Chondrocyte (in vitro differentiated cells): ENCODE data around the gene MTUS2. TPM values are rescaled to one million over a fixed set of nuclear protein-coding genes. Genes with fewer than 3 reads are reported as not detected.

ENCODE experiments used
- DNase-seq: peaks from one replicate; pipeline ENCODE4 v3.0.0; 2021; ENCODE audit warnings: mixed read lengths, low spot score
- H3K27ac Mint-ChIP-seq: one replicate; pipeline ENCODE4 v1.8.0; 2021; ENCODE audit warnings: mild to moderate bottlenecking, moderate library complexity, mixed read lengths; ENCODE audit not compliant: unreplicated experiment
- H3K27me3 Mint-ChIP-seq: 2 replicates; pipeline ENCODE4 v1.8.0; 2021; ENCODE audit warnings: low read depth, mixed read lengths
- H3K36me3 Mint-ChIP-seq: 2 replicates; pipeline ENCODE4 v1.8.0; 2021; ENCODE audit warnings: low read depth, mixed read lengths
- H3K4me1 Mint-ChIP-seq: 2 replicates; pipeline ENCODE4 v1.8.0; 2021; ENCODE audit warnings: low read depth, mild to moderate bottlenecking, mixed read lengths
- H3K4me3 Mint-ChIP-seq: one replicate; pipeline ENCODE4 v1.8.0; 2021; ENCODE audit warnings: mild to moderate bottlenecking, moderate library complexity, mixed read lengths; ENCODE audit not compliant: unreplicated experiment
- H3K9me3 Mint-ChIP-seq: 2 replicates; pipeline ENCODE4 v1.8.0; 2021; ENCODE audit warnings: low read depth, mixed read lengths
- total RNA-seq: library from RNA; stranded (reverse); gene quantifications from 3 replicates; pipeline ENCODE4 v1.2.1, GENCODE V29; 2021
- TF ChIP-seq, protein P1 (sequence below): fragments of 200-600 bp; sonication (generic); IDR thresholded peaks from 2 replicates; pipeline ENCODE4 v1.5.0; 2021; ENCODE audit warnings: antibody characterized with exemption, mild to moderate bottlenecking, moderate library complexity

MTUS2 gene
- total RNA-seq, 1 donor from 2014 or later = 1.2 TPM

DNA sequence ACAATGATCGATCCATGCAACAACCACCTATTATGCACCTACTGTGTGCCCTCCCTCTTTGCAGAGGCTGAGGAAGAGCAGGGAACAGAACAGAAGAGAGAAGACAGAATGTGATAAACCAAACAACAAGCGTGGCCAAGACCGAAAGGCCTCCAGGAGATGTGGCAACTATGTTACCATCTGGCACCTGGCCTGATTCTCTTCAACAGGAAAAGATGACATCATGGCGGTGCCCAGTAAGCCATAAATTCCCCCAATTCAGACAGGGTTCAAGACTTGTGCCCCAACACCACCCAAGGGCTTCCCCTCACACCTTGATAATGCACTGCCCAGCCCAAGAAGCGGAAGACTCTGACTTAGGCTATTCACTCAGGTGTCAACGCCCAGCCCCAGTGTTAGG lies 731.1 kb downstream of the MTUS2 start:
- H3K27ac Mint-ChIP-seq = no peak overlapping the region
- DNase-seq = no peak
- H3K4me1 Mint-ChIP-seq = peaks cover 26% of the 10 kb centered on the region
- TF ChIP-seq, protein P1, sequence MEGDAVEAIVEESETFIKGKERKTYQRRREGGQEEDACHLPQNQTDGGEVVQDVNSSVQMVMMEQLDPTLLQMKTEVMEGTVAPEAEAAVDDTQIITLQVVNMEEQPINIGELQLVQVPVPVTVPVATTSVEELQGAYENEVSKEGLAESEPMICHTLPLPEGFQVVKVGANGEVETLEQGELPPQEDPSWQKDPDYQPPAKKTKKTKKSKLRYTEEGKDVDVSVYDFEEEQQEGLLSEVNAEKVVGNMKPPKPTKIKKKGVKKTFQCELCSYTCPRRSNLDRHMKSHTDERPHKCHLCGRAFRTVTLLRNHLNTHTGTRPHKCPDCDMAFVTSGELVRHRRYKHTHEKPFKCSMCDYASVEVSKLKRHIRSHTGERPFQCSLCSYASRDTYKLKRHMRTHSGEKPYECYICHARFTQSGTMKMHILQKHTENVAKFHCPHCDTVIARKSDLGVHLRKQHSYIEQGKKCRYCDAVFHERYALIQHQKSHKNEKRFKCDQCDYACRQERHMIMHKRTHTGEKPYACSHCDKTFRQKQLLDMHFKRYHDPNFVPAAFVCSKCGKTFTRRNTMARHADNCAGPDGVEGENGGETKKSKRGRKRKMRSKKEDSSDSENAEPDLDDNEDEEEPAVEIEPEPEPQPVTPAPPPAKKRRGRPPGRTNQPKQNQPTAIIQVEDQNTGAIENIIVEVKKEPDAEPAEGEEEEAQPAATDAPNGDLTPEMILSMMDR = no peak
- H3K36me3 Mint-ChIP-seq = peaks cover 35% of the 10 kb centered on the region
- no peaks in the 10 kb centered on the region for H3K9me3 Mint-ChIP-seq
- H3K4me3 Mint-ChIP-seq = no peak overlapping the region
- no peaks in the 10 kb centered on the region for H3K27me3 Mint-ChIP-seq

Other genes starting within 250 kb of the MTUS2 start
- 82.6 to 93.7 TPM (median 85.5 TPM) in 3 replicates for gene POMP, start 161.2 kb upstream of the MTUS2 start, total RNA-seq
- gene SLC46A3, start 101.4 kb upstream of the MTUS2 start, total RNA-seq = 14.0 to 32.5 TPM (median 14.7 TPM) in 3 replicates